ENCODE data around the gene RIMBP2.

Gene RIMBP2

GRCh38 chr12:130538343-130539095 lies 177.6 kb downstream of the RIMBP2 start:
- no peaks in the 10 kb centered on the region for H3K27me3 Mint-ChIP-seq
- no peak overlapping the region for H3K4me3 Mint-ChIP-seq
- H3K27ac Mint-ChIP-seq, result no peak overlapping the region
- no peak for ATAC-seq
- no peaks in the 10 kb centered on the region for H3K36me3 Mint-ChIP-seq
- no peaks in the 10 kb centered on the region for H3K4me1 Mint-ChIP-seq
- H3K9me3 Mint-ChIP-seq, result peaks cover 17% of the 10 kb centered on the region

- ATAC-seq, result no peak
- Mint-ChIP-seq H3K27me3 (no peaks in the 10 kb centered on the region), H3K27ac (no peak overlapping the region), H3K36me3 (no peaks in the 10 kb centered on the region), H3K4me3 (no peak overlapping the region), H3K9me3 (peaks cover 17% of the 10 kb centered on the region), H3K4me1 (no peaks in the 10 kb centered on the region)
Observed at GRCh38 chr12:130537655-130538054, 178.4 kb downstream of the RIMBP2 start.

DNA sequence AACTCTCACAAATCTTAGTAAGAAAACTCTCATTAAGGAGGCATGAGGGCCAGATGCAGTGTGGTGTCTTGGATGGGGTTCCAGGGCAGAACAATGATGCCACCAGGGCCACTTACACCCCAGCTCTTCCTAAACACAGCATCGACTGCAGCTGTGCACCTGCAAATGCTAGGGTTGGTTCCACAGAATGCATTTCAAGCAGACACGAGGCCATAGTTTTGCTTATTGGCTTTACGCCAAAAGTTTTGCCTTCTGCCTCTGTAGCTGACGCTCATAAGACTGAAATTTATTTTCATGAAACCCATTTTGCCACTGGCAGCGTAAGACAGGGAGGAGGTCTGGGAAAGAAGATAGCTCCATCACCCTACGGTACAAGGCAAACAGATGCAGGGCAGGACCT lies 179.0 kb downstream of the RIMBP2 start:
- ATAC-seq, result no peak
- H3K9me3 Mint-ChIP-seq, result peaks cover 20% of the 10 kb centered on the region
- H3K36me3 Mint-ChIP-seq, result no peaks in the 10 kb centered on the region
- no peaks in the 10 kb centered on the region for H3K4me1 Mint-ChIP-seq
- no peaks in the 10 kb centered on the region for H3K27me3 Mint-ChIP-seq
- no peak overlapping the region for H3K27ac Mint-ChIP-seq
- no peak overlapping the region for H3K4me3 Mint-ChIP-seq

- Mint-ChIP-seq H3K27me3 (no peaks in the 10 kb centered on the region), H3K4me3 (no peak overlapping the region), H3K36me3 (no peaks in the 10 kb centered on the region), H3K4me1 (no peaks in the 10 kb centered on the region), H3K9me3 (peaks cover 6% of the 10 kb centered on the region), H3K27ac (no peak overlapping the region)
- no peak for ATAC-seq
Observed at GRCh38 chr12:130530429-130530828, 185.7 kb downstream of the RIMBP2 start.

DNA sequence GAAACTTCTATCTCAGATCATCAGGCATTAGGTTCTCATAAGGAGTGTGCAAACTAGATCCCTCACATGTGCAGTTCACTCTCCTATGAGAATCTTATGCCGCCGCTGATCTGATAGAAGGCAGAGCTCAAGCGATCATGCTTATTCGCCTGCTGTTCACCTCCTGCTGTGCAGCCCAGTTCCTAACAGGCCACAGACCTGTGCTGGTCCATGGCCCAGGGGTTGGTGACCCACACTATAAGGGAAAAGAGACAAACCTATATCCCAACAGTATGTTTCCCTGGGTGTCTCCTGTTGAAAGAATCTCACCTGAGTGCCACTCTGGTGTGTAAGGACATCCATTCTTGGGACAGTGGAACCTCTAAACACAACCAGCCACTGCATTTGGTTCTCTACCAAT lies 186.3 kb downstream of the RIMBP2 start:
- no peak for ATAC-seq
- no peaks in the 10 kb centered on the region for H3K27me3 Mint-ChIP-seq
- H3K27ac Mint-ChIP-seq, result no peak overlapping the region
- H3K4me3 Mint-ChIP-seq, result no peak overlapping the region
- H3K36me3 Mint-ChIP-seq, result no peaks in the 10 kb centered on the region
- no peaks in the 10 kb centered on the region for H3K4me1 Mint-ChIP-seq
- peaks cover 6% of the 10 kb centered on the region for H3K9me3 Mint-ChIP-seq

GRCh38 chr12:130527239-130527638 lies 188.9 kb downstream of the RIMBP2 start:
- Mint-ChIP-seq H3K27ac (no peak overlapping the region), H3K27me3 (no peaks in the 10 kb centered on the region), H3K36me3 (no peaks in the 10 kb centered on the region), H3K4me1 (no peaks in the 10 kb centered on the region), H3K9me3 (peaks cover 2% of the 10 kb centered on the region), H3K4me3 (no peak overlapping the region)
- ATAC-seq, result no peak

DNA sequence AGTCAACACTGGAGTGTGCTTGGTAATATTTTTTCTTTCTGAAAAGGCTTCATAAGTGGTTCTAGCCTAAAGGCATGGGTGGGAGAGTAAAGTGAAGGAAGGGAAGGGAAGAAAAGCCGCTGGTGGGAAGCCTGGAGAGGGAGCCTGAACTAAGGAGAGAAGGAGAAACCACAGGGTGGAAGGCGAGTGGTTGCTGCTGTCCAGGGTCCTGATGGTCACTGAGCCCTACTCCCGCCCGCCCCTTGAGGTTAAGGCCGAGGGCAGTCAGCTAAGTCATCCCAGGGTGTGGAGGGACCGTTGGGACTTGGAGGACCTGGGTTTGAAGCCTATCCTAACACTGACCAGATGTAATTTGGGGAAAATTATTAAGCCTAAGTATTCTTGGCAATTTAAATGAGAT lies 189.3 kb downstream of the RIMBP2 start:
- Mint-ChIP-seq H3K9me3 (peaks cover 2% of the 10 kb centered on the region), H3K4me1 (no peaks in the 10 kb centered on the region), H3K27ac (no peak overlapping the region), H3K27me3 (no peaks in the 10 kb centered on the region), H3K36me3 (no peaks in the 10 kb centered on the region), H3K4me3 (no peak overlapping the region)
- no peak for ATAC-seq

GRCh38 chr12:130525384-130526172 lies 190.5 kb downstream of the RIMBP2 start:
- H3K27me3 Mint-ChIP-seq, result no peaks in the 10 kb centered on the region
- no peak overlapping the region for H3K27ac Mint-ChIP-seq
- ATAC-seq, result no peak
- H3K4me1 Mint-ChIP-seq, result no peaks in the 10 kb centered on the region
- H3K9me3 Mint-ChIP-seq, result peaks cover 2% of the 10 kb centered on the region
- no peaks in the 10 kb centered on the region for H3K36me3 Mint-ChIP-seq
- no peak overlapping the region for H3K4me3 Mint-ChIP-seq

DNA sequence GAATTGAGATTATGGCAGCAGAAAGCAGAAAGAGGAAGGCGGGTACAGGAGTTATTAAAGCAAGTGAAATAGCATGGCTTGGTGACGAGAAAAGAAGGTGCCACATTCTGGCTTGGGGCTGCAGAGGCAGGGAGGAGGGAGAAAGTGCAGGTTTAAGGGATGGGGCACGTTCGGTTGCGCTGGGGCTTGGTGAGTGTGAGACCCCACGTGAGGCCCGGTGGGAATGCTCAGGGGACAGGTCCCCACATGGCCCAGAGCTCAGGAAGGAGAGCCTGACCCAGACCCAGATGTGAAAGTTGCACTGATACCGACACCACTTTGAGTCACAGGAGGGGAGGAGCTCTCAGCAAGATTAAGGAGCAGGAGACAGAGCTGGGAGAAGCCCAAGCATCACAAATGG lies 191.3 kb downstream of the RIMBP2 start:
- H3K4me1 Mint-ChIP-seq, result no peaks in the 10 kb centered on the region
- H3K9me3 Mint-ChIP-seq, result peaks cover 2% of the 10 kb centered on the region
- no peak for ATAC-seq
- no peaks in the 10 kb centered on the region for H3K36me3 Mint-ChIP-seq
- no peak overlapping the region for H3K4me3 Mint-ChIP-seq
- no peak overlapping the region for H3K27ac Mint-ChIP-seq
- H3K27me3 Mint-ChIP-seq, result no peaks in the 10 kb centered on the region

GRCh38 chr12:130523863-130524614 lies 192.1 kb downstream of the RIMBP2 start:
- Mint-ChIP-seq H3K27ac (no peak overlapping the region), H3K9me3 (no peaks in the 10 kb centered on the region), H3K27me3 (no peaks in the 10 kb centered on the region), H3K4me3 (no peak overlapping the region), H3K4me1 (no peaks in the 10 kb centered on the region), H3K36me3 (no peaks in the 10 kb centered on the region)
- ATAC-seq, result no peak

DNA sequence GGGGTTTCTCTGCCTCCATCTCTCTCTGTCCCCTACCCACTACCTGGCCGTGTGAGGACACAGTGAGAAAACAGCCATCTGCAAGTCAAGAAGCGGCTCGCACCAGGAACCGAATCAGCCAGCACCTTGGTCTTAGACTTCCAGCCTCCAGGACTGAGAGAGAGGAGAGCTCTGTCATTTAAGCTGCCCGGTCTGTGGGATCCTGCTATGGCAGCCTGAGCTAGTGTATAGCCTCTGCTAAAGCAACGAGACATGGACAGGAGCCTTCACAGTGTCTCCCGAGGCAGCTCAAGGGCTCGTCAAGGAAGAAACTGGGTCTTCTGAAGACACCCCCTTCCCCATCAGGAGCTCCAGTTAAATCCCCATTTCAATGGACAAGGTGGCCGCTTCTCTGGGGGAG lies 192.9 kb downstream of the RIMBP2 start:
- H3K9me3 Mint-ChIP-seq, result no peaks in the 10 kb centered on the region
- no peak overlapping the region for H3K27ac Mint-ChIP-seq

DNA sequence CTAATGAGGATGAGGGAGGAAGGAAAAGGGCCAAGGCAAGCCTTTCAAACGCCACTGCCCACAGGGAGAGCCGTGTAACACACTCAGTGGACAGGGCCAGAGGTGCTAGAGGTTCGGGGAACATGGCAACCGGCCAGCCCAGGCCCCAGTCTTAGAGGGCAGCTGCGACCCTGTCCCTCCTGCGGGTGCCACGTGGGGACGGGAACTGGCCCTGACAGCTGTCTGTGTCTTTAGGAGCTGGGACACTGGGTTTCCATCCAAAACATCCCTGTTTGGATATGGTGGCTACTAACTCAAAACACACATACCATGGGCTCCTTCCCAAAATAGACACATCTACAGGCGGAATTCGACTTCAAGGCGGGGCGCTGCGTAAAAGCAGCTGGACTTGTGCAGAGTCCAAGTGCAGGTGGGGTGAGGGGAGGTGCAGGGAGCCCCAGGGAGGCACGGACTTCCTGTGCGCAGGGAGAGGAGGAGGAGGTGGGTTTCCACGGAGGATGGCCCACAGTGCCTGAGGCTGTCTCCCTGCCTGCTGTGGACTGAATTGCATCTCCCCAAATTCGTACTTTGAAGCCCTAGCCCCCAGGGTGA lies 193.8 kb downstream of the RIMBP2 start:
- Mint-ChIP-seq H3K27ac (no peak overlapping the region), H3K4me3 (no peak overlapping the region), H3K4me1 (no peaks in the 10 kb centered on the region), H3K36me3 (no peaks in the 10 kb centered on the region), H3K9me3 (no peaks in the 10 kb centered on the region), H3K27me3 (no peaks in the 10 kb centered on the region)
- ATAC-seq, result no peak

More for the DNA sequence above, 192.9 kb downstream of the RIMBP2 start:
- Mint-ChIP-seq H3K4me3 (no peak overlapping the region), H3K27me3 (no peaks in the 10 kb centered on the region), H3K4me1 (no peaks in the 10 kb centered on the region), H3K36me3 (no peaks in the 10 kb centered on the region)
- ATAC-seq, result no peak

DNA sequence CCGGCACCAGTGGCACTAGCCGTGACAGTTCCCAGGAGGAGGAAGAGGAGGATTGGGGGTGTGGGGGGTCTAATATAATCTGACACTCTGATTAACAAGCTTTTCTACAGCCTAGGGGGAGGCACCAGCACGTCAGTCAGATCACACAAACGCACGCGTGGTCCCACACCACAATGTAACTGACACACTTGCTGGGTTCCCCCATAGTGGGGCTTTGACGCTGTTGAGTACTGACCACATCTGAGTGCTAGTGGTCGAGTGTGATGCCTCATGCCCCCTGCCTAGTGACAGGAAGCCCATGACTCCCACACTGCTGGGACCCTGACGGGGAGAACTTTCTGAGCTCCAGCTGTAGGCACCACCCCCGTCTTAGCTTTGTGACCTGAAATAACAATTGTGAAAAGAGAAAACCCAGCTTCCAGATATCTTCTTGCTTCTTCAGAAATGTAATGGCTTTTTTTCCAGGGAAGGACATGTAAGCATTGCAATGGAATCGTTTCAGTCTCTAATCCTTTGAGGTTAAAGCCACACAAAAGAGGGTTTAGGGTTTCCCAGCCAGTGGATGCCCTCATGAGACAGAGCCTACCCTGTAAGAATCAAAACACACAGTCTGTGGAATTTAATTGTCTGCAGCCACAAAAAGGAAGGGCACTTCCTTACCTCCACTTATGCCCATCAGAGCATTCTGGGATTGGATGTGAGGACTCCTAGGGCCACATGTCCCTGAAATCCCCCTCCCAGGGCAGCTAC lies 194.5 kb downstream of the RIMBP2 start:
- no peak for ATAC-seq
- Mint-ChIP-seq H3K4me1 (no peaks in the 10 kb centered on the region), H3K27ac (no peak overlapping the region), H3K9me3 (peaks cover 2% of the 10 kb centered on the region), H3K4me3 (no peak overlapping the region), H3K27me3 (no peaks in the 10 kb centered on the region), H3K36me3 (no peaks in the 10 kb centered on the region)

DNA sequence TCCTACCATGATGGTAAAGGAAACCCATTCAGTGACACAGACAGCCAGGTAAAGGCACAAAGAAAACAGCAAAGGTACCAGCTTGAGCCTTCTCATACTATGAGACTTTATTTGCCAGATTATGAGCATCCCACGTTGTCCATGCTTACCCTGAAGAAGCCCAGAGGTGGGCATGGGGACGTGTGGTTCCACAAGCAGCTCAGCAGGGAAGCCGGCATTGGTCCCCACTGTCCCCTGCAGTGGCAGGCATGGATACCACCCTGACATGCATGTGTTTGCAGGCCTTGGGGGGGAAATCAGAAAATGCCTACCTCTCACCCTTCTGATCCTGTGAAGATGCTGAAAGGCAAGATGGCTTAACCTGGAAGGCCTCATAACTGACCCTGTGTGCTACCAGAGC lies 195.3 kb downstream of the RIMBP2 start:
- no peaks in the 10 kb centered on the region for H3K27me3 Mint-ChIP-seq
- no peak for ATAC-seq
- peaks cover 6% of the 10 kb centered on the region for H3K9me3 Mint-ChIP-seq
- no peak overlapping the region for H3K27ac Mint-ChIP-seq
- H3K4me1 Mint-ChIP-seq, result no peaks in the 10 kb centered on the region
- H3K36me3 Mint-ChIP-seq, result no peaks in the 10 kb centered on the region
- no peak overlapping the region for H3K4me3 Mint-ChIP-seq

GRCh38 chr12:130517588-130517987 lies 198.5 kb downstream of the RIMBP2 start:
- Mint-ChIP-seq H3K27me3 (no peaks in the 10 kb centered on the region), H3K4me3 (no peak overlapping the region), H3K27ac (no peak overlapping the region), H3K4me1 (no peaks in the 10 kb centered on the region), H3K9me3 (peaks cover 9% of the 10 kb centered on the region), H3K36me3 (no peaks in the 10 kb centered on the region)
- no peak for ATAC-seq
